Esophagus muscularis mucosa (tissue), 4 donors: ENCODE data around the gene SYTL1. TPM values are rescaled to one million over a fixed set of nuclear protein-coding genes. Genes with fewer than 3 reads are reported as not detected.

ENCODE experiments used
- DNase-seq: peaks from one replicate; pipeline ENCODE4 v3.0.0-alpha.2; 2017; ENCODE audit errors: extremely low spot score
- H3K27ac ChIP-seq, 4 donors: fragments of 200-600 bp; sonication (generic); replicated peaks in 1 of 4; 1 replicate in 3 of 4; 2 replicates in 1 of 4; pipeline ENCODE4 v1.5.1; 2016 to 2019; ENCODE audit warnings: mild to moderate bottlenecking in 1 of 4
- H3K27me3 ChIP-seq, 4 donors: fragments of 200-600 bp; sonication (generic); one replicate each; pipeline versions ENCODE4 v1.5.1 to v1.6.0; 2016 to 2019
- H3K36me3 ChIP-seq, 4 donors: fragments of 200-600 bp; sonication (generic); one replicate each; pipeline ENCODE4 v1.5.1; 2016 to 2019
- H3K4me1 ChIP-seq, 4 donors: fragments of 200-600 bp; sonication (generic); one replicate each; pipeline ENCODE4 v1.5.1; 2016 to 2019
- H3K4me3 ChIP-seq, 4 donors: fragments of 200-600 bp; sonication (generic); 1 replicate in 2 of 4; 2 replicates in 2 of 4; pipeline ENCODE4 v1.5.1; 2016 to 2019; ENCODE audit warnings: mild to moderate bottlenecking in 4 of 4, moderate library complexity in 1 of 4
- H3K9me3 ChIP-seq, 4 donors: fragments of 200-600 bp; sonication (generic); 1 replicate in 3 of 4; 2 replicates in 1 of 4; pipeline ENCODE4 v1.5.1; 2016 to 2019
- EP300 ChIP-seq: sonication (generic); formaldehyde crosslinking; IDR thresholded peaks from one replicate; pipeline ENCODE4 v1.6.1; 2017; ENCODE audit warnings: antibody characterized with exemption
- POLR2A ChIP-seq: fragments of 450-650 bp; IDR thresholded peaks from one replicate; pipeline ENCODE4 v1.6.1; 2017; ENCODE audit warnings: antibody characterized with exemption, moderate library complexity, mild to moderate bottlenecking, low read depth
- POLR2AphosphoS5 ChIP-seq, 2 donors: sonication (generic); formaldehyde crosslinking; IDR thresholded peaks; one replicate each; pipeline ENCODE4 v1.6.1; 2017; ENCODE audit warnings: antibody characterized with exemption in 2 of 2
- WGBS: methylation state at CpG from one replicate; pipeline ENCODE4 v1.1.5; 2018; 5-methylcytosine and 5-hydroxymethylcytosine counted together
- intact Hi-C: fragments of 100-400 bp; cut with DNase I; formaldehyde crosslinking; loops from one replicate; pipeline ENCODE4 v1.15.1; 2023
- total RNA-seq, 4 donors: library from RNA; depleted of rRNA; stranded (reverse); fragments of >200 nt; gene quantifications; one replicate each; pipeline versions ENCODE4 v1.1.0 to v1.2.1, GENCODE V29; 2016
- TF ChIP-seq, protein P1 (sequence below), 3 experiments: fragments of 200-600 bp in 2 of 3; fragments of 450-650 bp in 1 of 3; sonication (generic) in 2 of 3; IDR thresholded peaks; one replicate each; pipeline ENCODE4 v1.5.1; 2017 to 2019; ENCODE audit warnings: antibody characterized with exemption in 3 of 3, mild to moderate bottlenecking in 2 of 3, moderate library complexity in 1 of 3

The SYTL1 gene
- total RNA-seq, 4 donors from 2014 or later = 0.29 to 3.7 (median 1.5) TPM

DNA sequence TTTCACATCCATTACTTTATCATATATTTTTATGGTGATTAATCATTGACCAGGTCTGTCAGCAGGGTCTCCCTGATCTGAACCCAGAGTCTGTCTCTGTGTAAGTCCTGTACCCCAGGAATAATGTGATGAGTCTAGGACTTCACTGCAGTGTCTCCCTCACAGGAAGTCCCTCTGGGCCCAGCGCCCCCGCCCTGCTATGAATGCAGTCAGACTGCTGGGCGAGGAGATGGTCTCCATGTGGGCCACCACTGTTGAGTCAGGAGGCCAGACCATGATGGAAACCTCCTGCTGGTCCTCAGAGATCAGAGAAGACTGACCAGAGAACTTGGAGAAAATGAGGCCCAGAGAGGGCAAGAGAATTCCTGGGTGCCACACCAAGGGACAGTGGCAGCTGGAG is 10.4 kb upstream of the SYTL1 start:
- intact Hi-C loops = loop anchor here (10.0 kb wide), 1 partner anchor 53 kb away; the partner anchor contains the start of gene CD164L2

DNA sequence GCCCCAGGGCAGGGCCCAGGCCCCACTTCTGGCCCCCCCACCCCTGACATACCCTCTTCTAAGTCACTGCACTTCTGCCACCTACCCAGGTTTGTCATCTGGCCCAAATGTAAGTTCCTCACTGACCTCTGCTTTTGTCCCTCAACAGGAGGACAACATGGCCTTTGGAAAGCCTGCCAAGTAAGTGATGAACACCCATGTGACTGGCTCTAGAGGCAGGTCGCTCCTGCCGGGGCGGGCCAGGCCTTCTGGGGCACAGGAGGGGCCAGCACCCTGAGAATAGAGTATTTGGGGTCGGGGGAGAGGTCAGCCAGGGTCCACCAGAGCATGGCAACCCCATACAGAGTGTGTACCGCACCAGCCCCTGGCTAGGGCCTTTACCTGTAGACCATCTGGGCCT is 9.9 kb upstream of the SYTL1 start:
- DNase-seq = no peak
- Histone ChIP-seq H3K4me1 (peaks cover 11 to 38% (median 25%) of the 10 kb centered on the region in 4 donors), H3K9me3 (no peaks in the 10 kb centered on the region), H3K27me3 (no peaks in the 10 kb centered on the region), H3K27ac (no peak overlapping the region), H3K36me3 (peaks cover 23 to 95% (median 73%) of the 10 kb centered on the region in 4 donors), H3K4me3 (no peak overlapping the region)
- 67% methylated on average over 3 of the region's 5 CpGs for WGBS
- intact Hi-C loops = loop anchor here (10.0 kb wide), 1 partner anchor 53 kb away; the partner anchor contains the start of gene CD164L2
- TF ChIP-seq POLR2AphosphoS5 (IDR thresholded peaks at IDR 0.05) (no peak), EP300 (no peak), POLR2A (no peak)
- TF ChIP-seq, protein P1, sequence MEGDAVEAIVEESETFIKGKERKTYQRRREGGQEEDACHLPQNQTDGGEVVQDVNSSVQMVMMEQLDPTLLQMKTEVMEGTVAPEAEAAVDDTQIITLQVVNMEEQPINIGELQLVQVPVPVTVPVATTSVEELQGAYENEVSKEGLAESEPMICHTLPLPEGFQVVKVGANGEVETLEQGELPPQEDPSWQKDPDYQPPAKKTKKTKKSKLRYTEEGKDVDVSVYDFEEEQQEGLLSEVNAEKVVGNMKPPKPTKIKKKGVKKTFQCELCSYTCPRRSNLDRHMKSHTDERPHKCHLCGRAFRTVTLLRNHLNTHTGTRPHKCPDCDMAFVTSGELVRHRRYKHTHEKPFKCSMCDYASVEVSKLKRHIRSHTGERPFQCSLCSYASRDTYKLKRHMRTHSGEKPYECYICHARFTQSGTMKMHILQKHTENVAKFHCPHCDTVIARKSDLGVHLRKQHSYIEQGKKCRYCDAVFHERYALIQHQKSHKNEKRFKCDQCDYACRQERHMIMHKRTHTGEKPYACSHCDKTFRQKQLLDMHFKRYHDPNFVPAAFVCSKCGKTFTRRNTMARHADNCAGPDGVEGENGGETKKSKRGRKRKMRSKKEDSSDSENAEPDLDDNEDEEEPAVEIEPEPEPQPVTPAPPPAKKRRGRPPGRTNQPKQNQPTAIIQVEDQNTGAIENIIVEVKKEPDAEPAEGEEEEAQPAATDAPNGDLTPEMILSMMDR (IDR thresholded peaks at IDR 0.05) = no peak

More for the DNA sequence above, 10.4 kb upstream of the SYTL1 start:
- H3K36me3 ChIP-seq = peaks cover 23 to 94% (median 70%) of the 10 kb centered on the region in 4 donors
- H3K27ac ChIP-seq = no peak overlapping the region
- H3K9me3 ChIP-seq = no peaks in the 10 kb centered on the region
- no peak overlapping the region for H3K4me3 ChIP-seq
- WGBS = 67% methylated on average over 1 of the region's 3 CpGs
- no peaks in the 10 kb centered on the region for H3K27me3 ChIP-seq
- DNase-seq = no peak
- peaks cover 16 to 43% (median 30%) of the 10 kb centered on the region in 4 donors for H3K4me1 ChIP-seq
- TF ChIP-seq, protein P1 (IDR thresholded peaks at IDR 0.05) = no peak
- no peak for TF ChIP-seq POLR2AphosphoS5 (IDR thresholded peaks at IDR 0.05)
- TF ChIP-seq POLR2A = no peak

DNA sequence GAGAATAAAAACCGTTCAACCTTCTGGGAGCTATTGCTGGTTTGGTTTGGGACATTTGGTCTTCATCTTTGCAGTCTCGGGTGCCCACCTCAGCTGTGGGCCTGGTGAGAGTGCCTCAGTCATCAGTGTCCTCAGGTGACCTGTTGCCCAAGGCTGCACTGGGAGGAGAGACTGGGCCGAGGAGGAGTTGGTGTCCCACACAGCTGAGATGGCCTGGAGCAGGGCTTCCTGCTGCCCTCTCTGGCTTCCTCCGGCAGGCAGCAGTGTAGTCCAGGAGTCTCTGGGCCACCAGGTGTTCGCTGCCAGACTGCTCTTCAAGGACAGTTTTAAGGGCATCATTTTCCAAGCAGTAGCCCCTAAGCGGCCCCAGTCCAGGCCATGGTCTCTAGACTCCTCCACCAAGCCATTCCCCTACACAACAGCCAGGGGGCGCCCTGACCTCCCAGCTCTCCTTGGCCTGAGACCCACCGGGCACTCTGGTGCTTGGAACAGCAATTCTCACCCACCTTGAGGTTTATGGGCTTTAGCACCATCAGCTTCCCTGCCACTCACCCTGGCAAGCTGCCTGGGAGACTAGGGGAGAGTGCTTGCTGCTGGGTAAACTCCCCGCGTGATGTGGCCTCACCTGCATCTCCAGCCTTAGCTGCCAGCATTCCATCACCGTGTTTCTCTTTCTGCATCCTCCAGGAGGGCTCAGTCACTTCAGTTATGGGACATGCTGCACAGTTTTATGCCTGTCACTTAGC is 9.1 kb upstream of the SYTL1 start:
- intact Hi-C loops = loop anchor here (10.0 kb wide), 1 partner anchor 52 kb away; the partner anchor contains the start of gene CD164L2
- DNase-seq = no peak
- 80% methylated on average over 8 of the region's 11 CpGs for WGBS
- Histone ChIP-seq H3K4me1 (peaks cover 3 to 30% (median 19%) of the 10 kb centered on the region in 4 donors), H3K4me3 (no peak overlapping the region), H3K27ac (no peak overlapping the region), H3K27me3 (no peaks in the 10 kb centered on the region), H3K9me3 (no peaks in the 10 kb centered on the region), H3K36me3 (peaks cover 23 to 95% (median 72%) of the 10 kb centered on the region in 4 donors)
- no peak for TF ChIP-seq POLR2A
- no peak for TF ChIP-seq EP300
- no peak for TF ChIP-seq POLR2AphosphoS5 (IDR thresholded peaks at IDR 0.05)
- TF ChIP-seq, protein P1 (IDR thresholded peaks at IDR 0.05) = peak; percentile 70 to 90 (median 71)

DNA sequence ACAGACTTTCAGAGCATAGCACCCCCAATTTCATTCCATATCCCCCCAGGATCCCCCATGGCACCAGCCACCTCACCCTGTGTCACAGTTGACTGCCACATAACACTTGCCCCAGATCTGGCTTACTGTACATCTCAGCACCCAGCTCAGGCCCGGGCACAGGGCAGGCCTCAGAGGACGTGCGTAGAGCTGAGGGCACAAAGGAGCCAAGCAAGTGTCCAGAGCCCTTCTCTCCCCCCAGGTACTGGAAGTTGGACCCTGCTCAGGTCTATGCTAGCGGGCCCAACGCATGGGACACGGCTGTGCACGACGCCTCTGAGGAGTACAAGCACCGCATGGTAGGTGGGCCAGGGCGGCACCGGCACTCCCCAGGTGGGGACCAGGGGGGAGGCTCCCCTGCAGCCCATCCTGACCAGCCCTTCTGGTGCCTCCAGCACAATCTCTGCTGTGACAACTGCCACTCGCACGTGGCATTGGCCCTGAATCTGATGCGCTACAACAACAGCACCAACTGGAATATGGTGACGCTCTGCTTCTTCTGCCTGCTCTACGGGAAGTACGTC is 8.0 kb upstream of the SYTL1 start:
- intact Hi-C loops = loop anchor here (10.0 kb wide), 1 partner anchor 51 kb away; the partner anchor contains the start of gene CD164L2

More for the DNA sequence above, 8.0 kb upstream of the SYTL1 start:
- no peaks in the 10 kb centered on the region for H3K9me3 ChIP-seq
- H3K27ac ChIP-seq = no peak overlapping the region
- H3K4me1 ChIP-seq = peaks cover under 1 to 21% (median 10%) of the 10 kb centered on the region in 4 donors
- DNase-seq = no peak
- H3K4me3 ChIP-seq = no peak overlapping the region
- TF ChIP-seq POLR2AphosphoS5 (IDR thresholded peaks at IDR 0.05) = no peak
- no peak for TF ChIP-seq EP300
- TF ChIP-seq, protein P1 (IDR thresholded peaks at IDR 0.05) = no peak
- no peak for TF ChIP-seq POLR2A
- H3K27me3 ChIP-seq = no peaks in the 10 kb centered on the region
- 90% methylated on average over 12 of the region's 17 CpGs for WGBS
- peaks cover 23 to 94% (median 69%) of the 10 kb centered on the region in 4 donors for H3K36me3 ChIP-seq
